Fibroblast of mammary gland (primary cell): ENCODE data around the gene KBTBD13.
"Not testable (repeated sequence)": the region's sequence is repeated elsewhere in the genome, so short reads cannot be mapped to it uniquely, and the experiment has no call there.

Experiments used
- DNase-seq: peaks from one replicate; pipeline ENCODE4 v3.0.0-alpha.2; 2010; ENCODE audit warnings: low read depth
- H3K4me3 ChIP-seq: 2 replicates; pipeline ENCODE4 v1.5.1; 2011; ENCODE audit warnings: low read depth, mild to moderate bottlenecking, low read length, moderate library complexity; ENCODE audit not compliant: control insufficient read depth
- TF ChIP-seq, protein P1 (sequence below): conservative IDR thresholded peaks from 2 replicates; pipeline ENCODE4 v1.5.1; 2011; ENCODE audit warnings: low read depth, low read length, inconsistent platforms; ENCODE audit not compliant: control insufficient read depth, insufficient read depth

KBTBD13 gene

DNA sequence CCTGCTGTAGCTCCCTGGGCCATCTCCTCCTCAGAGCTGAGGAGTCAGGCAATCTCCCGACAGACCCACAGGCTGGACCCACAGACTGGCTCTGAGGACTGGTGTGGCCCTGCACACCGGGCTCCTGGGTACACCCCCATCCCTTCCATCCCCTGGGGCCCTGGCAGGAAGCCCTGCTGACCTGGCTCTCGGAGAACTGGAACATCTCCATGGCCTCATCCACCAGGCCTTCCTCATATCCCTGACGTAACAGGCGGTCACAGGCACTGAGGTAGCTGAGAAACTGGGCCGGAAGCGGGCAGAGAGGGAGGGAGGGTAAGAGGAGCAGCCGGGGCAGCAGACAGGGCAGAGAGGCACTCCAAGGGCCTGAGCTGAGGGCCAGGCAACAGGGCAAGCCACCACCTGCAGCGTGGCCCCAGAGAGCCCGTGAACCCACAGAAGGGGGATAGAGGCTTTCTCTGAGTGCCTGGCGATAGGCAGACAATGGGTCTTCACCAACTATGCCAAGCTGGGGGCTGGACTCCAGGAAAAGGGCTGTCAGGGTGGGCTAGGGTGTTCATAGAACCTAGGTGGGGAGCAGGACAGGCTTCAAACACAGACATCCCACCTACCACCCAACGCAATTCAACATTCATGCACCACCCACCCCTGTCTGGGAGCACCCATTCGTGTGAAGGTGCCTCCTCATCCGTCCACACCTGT, 17.9 kb downstream of the KBTBD13 start:
- TF ChIP-seq, protein P1, sequence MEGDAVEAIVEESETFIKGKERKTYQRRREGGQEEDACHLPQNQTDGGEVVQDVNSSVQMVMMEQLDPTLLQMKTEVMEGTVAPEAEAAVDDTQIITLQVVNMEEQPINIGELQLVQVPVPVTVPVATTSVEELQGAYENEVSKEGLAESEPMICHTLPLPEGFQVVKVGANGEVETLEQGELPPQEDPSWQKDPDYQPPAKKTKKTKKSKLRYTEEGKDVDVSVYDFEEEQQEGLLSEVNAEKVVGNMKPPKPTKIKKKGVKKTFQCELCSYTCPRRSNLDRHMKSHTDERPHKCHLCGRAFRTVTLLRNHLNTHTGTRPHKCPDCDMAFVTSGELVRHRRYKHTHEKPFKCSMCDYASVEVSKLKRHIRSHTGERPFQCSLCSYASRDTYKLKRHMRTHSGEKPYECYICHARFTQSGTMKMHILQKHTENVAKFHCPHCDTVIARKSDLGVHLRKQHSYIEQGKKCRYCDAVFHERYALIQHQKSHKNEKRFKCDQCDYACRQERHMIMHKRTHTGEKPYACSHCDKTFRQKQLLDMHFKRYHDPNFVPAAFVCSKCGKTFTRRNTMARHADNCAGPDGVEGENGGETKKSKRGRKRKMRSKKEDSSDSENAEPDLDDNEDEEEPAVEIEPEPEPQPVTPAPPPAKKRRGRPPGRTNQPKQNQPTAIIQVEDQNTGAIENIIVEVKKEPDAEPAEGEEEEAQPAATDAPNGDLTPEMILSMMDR, result no peak

DNA sequence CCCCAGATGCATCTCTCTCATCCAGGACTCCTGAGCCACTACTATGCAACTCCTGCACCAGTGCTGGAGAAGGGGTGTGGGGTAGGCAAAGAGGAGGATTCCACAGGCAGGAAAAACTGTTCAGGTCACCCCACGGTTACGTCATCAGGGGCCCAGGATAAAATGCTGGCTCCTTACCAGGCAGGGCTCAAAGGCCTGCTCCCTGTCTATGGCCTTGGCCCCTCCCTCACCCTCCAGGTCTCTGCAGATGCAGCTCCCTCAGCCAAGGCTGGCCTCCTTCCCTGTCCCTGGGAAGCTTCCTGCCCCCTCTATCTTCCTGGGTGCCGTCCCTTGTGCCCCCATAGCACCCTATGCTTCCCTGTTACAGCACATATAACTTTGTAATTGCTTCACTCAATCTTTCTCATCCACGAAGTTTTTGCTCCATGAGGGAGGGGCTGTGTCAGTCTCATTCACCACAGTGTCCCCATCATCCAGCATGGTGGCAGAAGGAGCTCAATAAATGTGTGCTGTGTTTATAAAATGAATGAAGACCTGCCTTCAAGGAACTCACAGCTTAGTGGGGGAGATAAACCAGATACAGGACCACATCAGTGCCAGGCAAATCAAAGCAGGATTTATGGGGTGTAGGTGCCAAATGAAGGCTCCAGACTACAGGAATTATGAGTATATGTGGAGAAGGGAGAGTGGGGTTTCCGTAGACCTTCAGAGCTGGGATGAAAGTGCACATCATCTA, 18.6 kb downstream of the KBTBD13 start:
- TF ChIP-seq, protein P1, result no peak
- no peak for DNase-seq

More for the DNA sequence above, 17.9 kb downstream of the KBTBD13 start:
- H3K4me3 ChIP-seq, result no peak overlapping the region
- no peak for DNase-seq

DNA sequence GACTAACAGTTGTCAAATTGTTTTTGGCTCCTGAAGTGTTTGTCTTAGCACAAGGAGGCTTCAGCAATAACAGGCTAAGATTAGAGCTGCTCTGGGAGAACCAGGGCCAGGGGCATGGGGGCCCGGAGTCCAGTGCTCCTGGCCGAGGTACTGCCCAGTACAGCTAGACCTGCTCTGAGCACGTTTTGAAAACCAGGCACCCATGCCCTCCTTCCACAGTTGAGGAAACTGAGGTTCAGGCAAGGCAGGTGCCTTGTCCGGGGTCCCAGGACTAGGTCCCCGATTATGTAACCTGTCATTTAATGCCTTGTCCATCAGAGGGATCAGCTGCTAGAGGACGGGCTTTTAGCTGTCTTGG, 19.2 kb downstream of the KBTBD13 start:
- no peak overlapping the region for H3K4me3 ChIP-seq
- TF ChIP-seq, protein P1, result no peak
- no peak for DNase-seq

More for the DNA sequence above, 18.6 kb downstream of the KBTBD13 start:
- H3K4me3 ChIP-seq, result no peak overlapping the region

DNA sequence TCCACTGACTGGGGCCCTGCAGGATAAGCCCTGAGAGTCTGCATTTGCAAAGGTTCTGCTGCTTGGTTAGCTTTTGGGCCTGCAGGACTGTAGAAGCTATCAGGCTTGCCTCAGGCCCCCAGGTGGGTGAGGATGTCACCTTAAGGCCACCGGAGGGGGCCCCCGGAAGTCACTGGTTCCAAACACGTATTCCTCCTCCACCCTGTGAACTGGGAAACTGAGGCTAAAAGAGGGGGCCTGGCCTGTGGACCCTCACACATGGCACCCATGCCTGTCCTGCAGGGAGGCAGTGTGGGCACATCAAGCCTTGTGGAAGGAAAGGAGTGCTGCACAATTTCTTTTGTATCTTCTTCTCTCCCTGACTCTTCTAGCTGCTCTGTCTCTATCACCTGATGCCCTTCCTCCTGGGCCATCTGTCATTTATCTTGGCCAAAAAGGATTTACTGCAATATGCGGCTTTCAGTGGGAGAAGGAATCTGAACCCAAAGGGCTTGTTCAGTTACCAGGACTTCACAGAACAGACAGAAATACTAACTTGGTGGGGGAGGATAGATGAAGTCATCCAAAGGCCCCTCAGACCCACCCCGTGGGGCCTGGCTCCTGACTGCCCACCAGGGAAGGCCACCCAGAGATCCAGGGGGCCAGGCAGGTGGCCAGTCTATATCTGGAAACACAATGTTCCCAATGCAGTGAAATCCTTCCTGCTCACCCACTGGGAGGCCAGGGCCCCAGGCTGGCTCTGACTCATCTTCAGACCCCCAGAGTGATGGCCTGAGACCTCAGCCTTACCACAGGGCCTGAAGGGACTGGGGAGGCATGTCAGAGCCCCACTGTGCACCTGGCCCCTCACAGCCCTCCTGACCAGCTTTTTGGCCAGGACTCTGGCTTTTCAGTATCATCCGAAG, 20.2 kb downstream of the KBTBD13 start:
- no peak overlapping the region for H3K4me3 ChIP-seq
- TF ChIP-seq, protein P1, result no peak
- no peak for DNase-seq

DNA sequence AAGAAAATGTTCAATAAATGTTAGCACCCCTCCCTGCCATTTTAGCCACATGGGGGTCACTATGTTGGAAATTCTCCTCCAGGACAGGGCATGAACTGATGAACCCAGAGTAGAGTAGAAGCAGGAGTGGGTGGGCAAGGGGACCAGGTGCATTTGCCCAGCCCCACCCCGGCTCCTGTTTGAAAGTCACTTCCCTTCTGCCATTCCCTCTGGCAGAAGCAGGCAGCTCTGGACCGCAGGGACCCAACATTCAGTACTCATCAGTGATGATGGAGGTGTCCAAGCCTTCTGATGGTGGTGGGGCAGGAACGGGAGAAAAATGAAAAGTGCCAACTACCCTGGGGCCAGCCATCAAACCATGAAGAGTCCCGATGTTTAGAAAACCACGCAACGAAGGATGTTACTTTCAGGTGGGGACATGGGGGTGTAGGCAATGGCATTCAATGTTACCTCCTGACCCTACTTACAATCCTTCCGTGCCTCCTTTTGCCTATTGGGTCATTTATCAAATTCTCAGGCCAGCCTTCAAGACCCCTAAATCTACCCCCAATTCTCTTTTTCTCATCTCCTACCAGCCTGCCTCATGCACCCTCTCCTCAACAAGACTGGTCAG, 21.2 kb downstream of the KBTBD13 start:
- TF ChIP-seq, protein P1, result no peak
- no peak for DNase-seq

DNA sequence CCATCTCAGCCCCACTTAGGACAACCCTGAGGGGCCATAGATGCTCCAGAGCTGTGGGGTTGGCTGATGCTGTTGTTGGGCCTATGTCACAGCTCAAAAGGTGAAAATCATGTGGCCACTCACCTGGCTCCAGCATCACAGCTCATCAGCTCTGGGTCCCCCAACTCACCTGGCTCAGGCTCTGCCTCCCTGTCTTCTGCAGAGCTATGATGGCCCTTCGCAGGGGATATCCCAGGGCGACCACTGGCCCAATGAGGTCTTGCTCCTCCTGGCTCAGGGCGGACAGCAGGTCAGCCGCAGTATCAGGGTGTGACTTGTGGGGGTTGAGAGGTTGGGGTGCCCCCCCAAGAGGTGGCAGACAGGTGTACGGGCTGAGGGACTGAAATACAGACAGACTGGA, 22.8 kb downstream of the KBTBD13 start:
- DNase-seq, result no peak
- TF ChIP-seq, protein P1, result no peak
- H3K4me3 ChIP-seq, result no peak overlapping the region

More for the DNA sequence above, 21.2 kb downstream of the KBTBD13 start:
- no peak overlapping the region for H3K4me3 ChIP-seq

DNA sequence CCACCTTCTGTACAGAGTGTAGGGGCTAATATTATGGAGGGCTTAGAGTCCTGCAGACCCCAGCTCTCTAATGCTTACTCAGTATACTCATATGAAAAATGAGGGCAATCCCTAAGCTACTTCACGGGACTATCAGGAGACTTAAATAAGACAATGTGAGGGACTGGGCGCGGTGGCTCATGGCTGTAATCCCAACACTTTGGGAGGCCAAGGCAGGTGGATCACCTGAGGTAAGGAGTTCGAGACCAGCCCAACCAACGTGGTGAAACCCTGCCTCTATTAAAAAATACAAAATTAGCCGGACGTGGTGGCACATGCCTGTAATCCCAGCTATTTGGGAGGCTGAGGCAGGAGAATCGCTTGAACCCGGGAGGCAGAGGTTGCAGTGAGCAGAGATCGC, 23.3 kb downstream of the KBTBD13 start:
- DNase-seq, H3K4me3 ChIP-seq: not testable (repeated sequence)
